PC-9 (cell line): Measurements from ENCODE around the gene PRSS33. TPM values are rescaled to one million over a fixed set of nuclear protein-coding genes. Genes with fewer than 3 reads are reported as not detected.

ENCODE experiments used
- BruUV-seq: library from RNA; stranded (reverse); fragments of 400-500 nt; replicated peaks from 2 replicates; lab custom pipeline; 2021; lab: Mats Ljungman, UMichigan
- CTCF ChIA-PET: fragments of 300-600 bp; sonication (Branson Sonifier 250); formaldehyde crosslinking; loops from one replicate; lab custom pipeline; 2022; ENCODE audit warnings: antibody characterized with exemption; lab: Charles Lee
- POLR2A ChIA-PET: fragments of 300-600 bp; sonication (Branson Sonifier 250); formaldehyde crosslinking; loops from one replicate; lab custom pipeline; 2022; ENCODE audit warnings: antibody characterized with exemption; ENCODE audit not compliant: unreplicated experiment; lab: Charles Lee
- DNase-seq, 2 experiments: peaks; one replicate each; pipeline versions ENCODE4 v3.0.0 to v3.0.0-alpha.2; 2015 to 2022; ENCODE audit warnings: mixed read lengths in 1 of 2
- H2AFZ ChIP-seq: fragments of 200-600 bp; sonication (generic); 2 replicates; pipeline ENCODE4 v1.8.1; 2017; ENCODE audit warnings: antibody characterized with exemption
- H3F3A ChIP-seq: fragments of 200-600 bp; sonication (generic); 2 replicates; pipeline ENCODE4 v1.8.1; 2017; ENCODE audit warnings: antibody characterized with exemption, mild to moderate bottlenecking, low read depth; ENCODE audit not compliant: insufficient read depth
- H3K27ac ChIP-seq: fragments of 200-600 bp; sonication (generic); 2 replicates; pipeline ENCODE4 v1.6.1; 2016; ENCODE audit warnings: mixed run types
- H3K27me3 ChIP-seq: fragments of 200-600 bp; sonication (generic); 2 replicates; pipeline ENCODE4 v1.6.1; 2016; ENCODE audit warnings: low read depth, mixed run types; ENCODE audit not compliant: insufficient read depth
- H3K36me3 ChIP-seq: fragments of 200-600 bp; sonication (generic); 2 replicates; pipeline ENCODE4 v1.6.1; 2016; ENCODE audit warnings: low read depth, mixed run types
- H3K4me1 ChIP-seq: fragments of 200-600 bp; sonication (generic); replicated peaks from 2 replicates; pipeline ENCODE4 v1.6.1; 2016; ENCODE audit warnings: mixed run types; ENCODE audit not compliant: insufficient read depth
- H3K4me2 ChIP-seq: fragments of 200-600 bp; sonication (generic); 2 replicates; pipeline ENCODE4 v1.6.1; 2017; ENCODE audit warnings: mixed run types
- H3K4me3 ChIP-seq: fragments of 200-600 bp; sonication (generic); 2 replicates; pipeline ENCODE4 v1.6.1; 2016; ENCODE audit warnings: mixed run types
- H3K79me2 ChIP-seq: fragments of 200-600 bp; sonication (generic); 2 replicates; pipeline ENCODE4 v1.6.1; 2017; ENCODE audit warnings: low read depth, mixed run types
- H3K9me2 ChIP-seq: fragments of 200-600 bp; sonication (generic); 2 replicates; pipeline ENCODE4 v1.8.1; 2017; ENCODE audit warnings: mild to moderate bottlenecking; ENCODE audit not compliant: insufficient read depth
- H3K9me3 ChIP-seq: fragments of 200-600 bp; sonication (generic); 2 replicates; pipeline ENCODE4 v1.8.1; 2016; ENCODE audit warnings: low read depth; ENCODE audit not compliant: insufficient read depth
- H4K20me1 ChIP-seq: fragments of 200-600 bp; sonication (generic); 2 replicates; pipeline ENCODE4 v1.8.1; 2017; ENCODE audit not compliant: insufficient read depth
- EZH2 ChIP-seq: fragments of 200-600 bp; sonication (generic); IDR thresholded peaks from 2 replicates; pipeline ENCODE4 v1.8.0; 2017; ENCODE audit warnings: antibody characterized with exemption, low read depth
- intact Hi-C: fragments of 100-400 bp; cut with micrococcal nuclease; formaldehyde crosslinking; loops from one replicate; pipeline ENCODE4 v1.10.0; 2022; ENCODE audit not compliant: unreplicated experiment
- total RNA-seq: library from RNA; stranded (reverse); gene quantifications from 2 replicates; pipeline ENCODE4 v1.2.3, GENCODE V29; 2021
- TF ChIP-seq, protein P1 (sequence below): fragments of 200-600 bp; sonication (generic); conservative IDR thresholded peaks from 2 replicates; pipeline ENCODE4 v1.6.1; 2017; ENCODE audit warnings: mixed run types, antibody characterized with exemption, mild to moderate bottlenecking, moderate library complexity

Gene PRSS33
- total RNA-seq, 1 experiment from 2014 or later: 0.33 TPM

DNA sequence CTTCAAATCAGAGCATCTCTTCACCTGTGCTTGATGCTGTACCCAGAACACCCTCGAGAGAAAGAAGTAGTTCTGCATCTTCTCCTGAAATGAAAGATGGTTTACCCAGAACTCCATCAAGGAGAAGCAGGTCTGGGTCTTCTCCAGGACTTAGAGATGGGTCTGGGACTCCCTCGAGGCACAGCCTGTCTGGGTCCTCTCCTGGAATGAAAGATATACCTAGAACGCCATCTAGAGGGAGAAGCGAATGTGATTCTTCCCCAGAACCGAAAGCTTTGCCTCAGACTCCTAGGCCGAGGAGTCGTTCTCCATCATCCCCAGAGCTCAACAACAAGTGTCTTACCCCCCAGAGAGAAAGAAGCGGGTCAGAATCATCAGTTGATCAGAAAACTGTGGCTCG lies 22.6 kb downstream of the PRSS33 start:
- Histone ChIP-seq H2AFZ (no peak overlapping the region), H3K27me3 (no peaks in the 10 kb centered on the region), H3K36me3 (peaks cover 69% of the 10 kb centered on the region), H3K9me3 (no peaks in the 10 kb centered on the region), H3F3A (peaks cover 86% of the 10 kb centered on the region), H3K4me2 (no peak overlapping the region), H3K9me2 (no peaks in the 10 kb centered on the region), H3K79me2 (peaks cover 82% of the 10 kb centered on the region), H3K27ac (no peak overlapping the region), H3K4me3 (no peak overlapping the region), H4K20me1 (peaks cover 84% of the 10 kb centered on the region), H3K4me1 (no peaks in the 10 kb centered on the region)
- ChIA-PET CTCF (no interaction called here), POLR2A (interaction anchor here (0.6 kb wide), 1 partner anchor 67 kb away, joined by 5 read pairs; no protein-coding TSS in a partner anchor)
- no TSS peak for BruUV-seq
- TF ChIP-seq, protein P1, sequence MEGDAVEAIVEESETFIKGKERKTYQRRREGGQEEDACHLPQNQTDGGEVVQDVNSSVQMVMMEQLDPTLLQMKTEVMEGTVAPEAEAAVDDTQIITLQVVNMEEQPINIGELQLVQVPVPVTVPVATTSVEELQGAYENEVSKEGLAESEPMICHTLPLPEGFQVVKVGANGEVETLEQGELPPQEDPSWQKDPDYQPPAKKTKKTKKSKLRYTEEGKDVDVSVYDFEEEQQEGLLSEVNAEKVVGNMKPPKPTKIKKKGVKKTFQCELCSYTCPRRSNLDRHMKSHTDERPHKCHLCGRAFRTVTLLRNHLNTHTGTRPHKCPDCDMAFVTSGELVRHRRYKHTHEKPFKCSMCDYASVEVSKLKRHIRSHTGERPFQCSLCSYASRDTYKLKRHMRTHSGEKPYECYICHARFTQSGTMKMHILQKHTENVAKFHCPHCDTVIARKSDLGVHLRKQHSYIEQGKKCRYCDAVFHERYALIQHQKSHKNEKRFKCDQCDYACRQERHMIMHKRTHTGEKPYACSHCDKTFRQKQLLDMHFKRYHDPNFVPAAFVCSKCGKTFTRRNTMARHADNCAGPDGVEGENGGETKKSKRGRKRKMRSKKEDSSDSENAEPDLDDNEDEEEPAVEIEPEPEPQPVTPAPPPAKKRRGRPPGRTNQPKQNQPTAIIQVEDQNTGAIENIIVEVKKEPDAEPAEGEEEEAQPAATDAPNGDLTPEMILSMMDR: peak; percentile 33; the same call in 1 of the 2 replicates
- no peak for TF ChIP-seq EZH2
- intact Hi-C loops: no loop called here
- DNase-seq: no peak

DNA sequence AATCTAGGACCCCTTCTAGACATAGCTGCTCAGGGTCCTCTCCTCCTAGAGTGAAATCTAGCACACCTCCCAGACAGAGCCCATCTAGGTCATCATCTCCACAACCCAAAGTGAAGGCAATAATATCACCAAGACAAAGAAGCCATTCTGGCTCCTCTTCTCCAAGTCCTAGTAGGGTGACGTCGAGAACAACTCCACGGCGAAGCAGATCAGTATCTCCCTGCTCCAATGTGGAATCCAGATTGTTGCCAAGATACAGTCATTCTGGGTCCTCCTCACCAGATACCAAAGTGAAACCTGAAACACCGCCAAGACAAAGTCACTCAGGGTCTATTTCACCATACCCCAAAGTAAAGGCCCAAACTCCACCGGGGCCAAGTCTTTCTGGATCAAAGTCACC lies 24.2 kb downstream of the PRSS33 start:
- Histone ChIP-seq H3K4me3 (no peak overlapping the region), H3K27me3 (no peaks in the 10 kb centered on the region), H3K4me2 (no peak overlapping the region), H3K27ac (no peak overlapping the region), H3K4me1 (no peaks in the 10 kb centered on the region), H3K9me3 (no peaks in the 10 kb centered on the region), H2AFZ (no peak overlapping the region), H3K79me2 (peaks cover 98% of the 10 kb centered on the region), H3K9me2 (no peaks in the 10 kb centered on the region), H4K20me1 (peaks cover 84% of the 10 kb centered on the region), H3K36me3 (peaks cover 78% of the 10 kb centered on the region), H3F3A (peaks cover 86% of the 10 kb centered on the region)
- intact Hi-C loops: no loop called here
- no peak for DNase-seq
- no TSS peak for BruUV-seq
- POLR2A ChIA-PET: no interaction called here
- CTCF ChIA-PET: no interaction called here
- no peak for TF ChIP-seq EZH2
- TF ChIP-seq, protein P1: no peak

DNA sequence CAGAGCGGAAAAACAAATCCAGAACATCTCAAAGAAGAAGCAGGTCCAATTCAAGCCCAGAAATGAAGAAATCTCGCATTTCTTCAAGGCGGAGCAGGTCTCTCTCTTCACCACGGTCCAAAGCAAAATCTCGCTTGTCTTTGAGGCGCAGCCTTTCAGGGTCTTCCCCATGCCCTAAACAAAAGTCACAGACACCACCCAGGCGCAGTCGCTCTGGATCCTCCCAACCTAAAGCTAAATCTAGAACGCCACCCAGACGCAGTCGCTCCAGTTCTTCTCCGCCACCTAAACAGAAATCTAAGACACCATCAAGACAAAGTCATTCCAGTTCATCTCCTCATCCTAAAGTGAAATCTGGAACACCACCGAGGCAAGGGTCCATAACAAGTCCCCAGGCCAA lies 24.6 kb downstream of the PRSS33 start:
- H3K36me3 ChIP-seq: peaks cover 77% of the 10 kb centered on the region
- no peaks in the 10 kb centered on the region for H3K9me2 ChIP-seq
- no peaks in the 10 kb centered on the region for H3K4me1 ChIP-seq
- H3K27me3 ChIP-seq: no peaks in the 10 kb centered on the region
- CTCF ChIA-PET: no interaction called here
- H3F3A ChIP-seq: peaks cover 85% of the 10 kb centered on the region
- H3K4me2 ChIP-seq: no peak overlapping the region
- TF ChIP-seq, protein P1: no peak
- no peak for TF ChIP-seq EZH2
- intact Hi-C loops: no loop called here
- no peak overlapping the region for H3K27ac ChIP-seq
- H4K20me1 ChIP-seq: peaks cover 84% of the 10 kb centered on the region
- H3K4me3 ChIP-seq: no peak overlapping the region
- H2AFZ ChIP-seq: no peak overlapping the region
- POLR2A ChIA-PET: no interaction called here
- BruUV-seq: no TSS peak
- peaks cover 99% of the 10 kb centered on the region for H3K79me2 ChIP-seq
- H3K9me3 ChIP-seq: no peaks in the 10 kb centered on the region
- DNase-seq: no peak
